H1 (cell line): ENCODE data around the gene CA7. TPM values are rescaled to one million over a fixed set of nuclear protein-coding genes. Genes with fewer than 3 reads are reported as not detected.

Experiments used
- CTCF ChIA-PET: fragments of 300-600 bp; sonication (Branson Sonifier 250); formaldehyde crosslinking; loops from one replicate; lab custom pipeline; 2021; ENCODE audit not compliant: partially characterized antibody; lab: Charles Lee
- POLR2A ChIA-PET: fragments of 300-600 bp; sonication (Branson Sonifier 250); formaldehyde crosslinking; loops from one replicate; lab custom pipeline; 2021; ENCODE audit warnings: inconsistent platforms; ENCODE audit not compliant: partially characterized antibody; lab: Charles Lee
- DNase-seq, 2 experiments: peaks; one replicate each; pipeline versions ENCODE4 v3.0.0 to v3.0.0-alpha.2; 2010 to 2022; ENCODE audit warnings: low spot score in 2 of 2, low read depth in 1 of 2, mixed read lengths in 1 of 2
- FAIRE-seq: peaks from 2 replicates; lab custom pipeline; 2011; peaks lifted over from hg19 to GRCh38; lab: Jason Lieb, UNC
- H2AFZ ChIP-seq: 2 replicates; pipeline ENCODE4 v1.8.1; 2012; ENCODE audit warnings: low read length, inconsistent platforms
- H2AK5ac ChIP-seq: 2 replicates; pipeline ENCODE4 v1.6.1; 2013; ENCODE audit warnings: low read depth, low read length
- H2BK120ac ChIP-seq: replicated peaks from 2 replicates; pipeline ENCODE3; 2013; ENCODE audit warnings: low read depth, low read length, inconsistent platforms
- H2BK12ac ChIP-seq: 2 replicates; pipeline ENCODE4 v1.6.1; 2013; ENCODE audit warnings: low read depth, low read length
- H2BK15ac ChIP-seq: 2 replicates; pipeline ENCODE4 v1.6.1; 2013; ENCODE audit warnings: low read length
- H2BK20ac ChIP-seq: 2 replicates; pipeline ENCODE4 v1.6.1; 2013; ENCODE audit warnings: low read length
- H2BK5ac ChIP-seq: 2 replicates; pipeline ENCODE4 v1.6.1; 2013; ENCODE audit warnings: low read depth, low read length
- H3K14ac ChIP-seq: 2 replicates; pipeline ENCODE4 v1.6.1; 2013; ENCODE audit warnings: inconsistent platforms; ENCODE audit not compliant: insufficient read length
- H3K18ac ChIP-seq: 2 replicates; pipeline ENCODE4 v1.6.1; 2013; ENCODE audit warnings: low read length; ENCODE audit errors: extremely low read depth
- H3K23ac ChIP-seq: 2 replicates; pipeline ENCODE4 v1.6.1; 2013; ENCODE audit warnings: inconsistent platforms; ENCODE audit not compliant: insufficient read length
- H3K23me2 ChIP-seq: 2 replicates; pipeline ENCODE4 v1.6.1; 2013; ENCODE audit warnings: low read depth, low read length
- H3K27ac ChIP-seq: 2 replicates; pipeline ENCODE4 v1.6.1; 2011; ENCODE audit warnings: low read depth, low read length, inconsistent platforms
- H3K27me3 ChIP-seq, 4 experiments: replicated peaks in 1 of 4; 1 replicate in 1 of 4; 2 replicates in 3 of 4; pipeline versions ENCODE4 v1.6.1 to v1.8.1; 2011 to 2013; ENCODE audit warnings: low read length in 3 of 4, mild to moderate bottlenecking in 3 of 4, inconsistent platforms in 2 of 4, mixed read lengths in 2 of 4, moderate library complexity in 1 of 4; ENCODE audit not compliant: control insufficient read depth in 3 of 4, insufficient read depth in 3 of 4; ENCODE audit errors: extremely low read depth in 1 of 4
- H3K36me3 ChIP-seq, 4 experiments: 2 replicates each; pipeline versions ENCODE4 v1.6.1 to v1.8.1; 2011 to 2013; ENCODE audit warnings: mild to moderate bottlenecking in 4 of 4, low read length in 3 of 4, moderate library complexity in 2 of 4, control low read depth in 1 of 4, inconsistent platforms in 1 of 4; ENCODE audit not compliant: insufficient read depth in 4 of 4, control insufficient read depth in 2 of 4
- H3K4ac ChIP-seq: replicated peaks from 2 replicates; pipeline ENCODE3; 2013; ENCODE audit warnings: low read length, low read depth, mixed read lengths, inconsistent platforms; ENCODE audit not compliant: insufficient read length
- H3K4me1 ChIP-seq, 4 experiments: replicated peaks in 1 of 4; 1 replicate in 1 of 4; 2 replicates in 3 of 4; pipeline versions ENCODE4 v1.6.1 to v1.8.1; 2011 to 2013; ENCODE audit warnings: low read length in 3 of 4, inconsistent platforms in 2 of 4, mixed read lengths in 1 of 4; ENCODE audit not compliant: insufficient read depth in 4 of 4, control insufficient read depth in 3 of 4
- H3K4me2 ChIP-seq, 2 experiments: 2 replicates each; pipeline versions ENCODE4 v1.6.1 to v1.8.1; 2011 to 2013; ENCODE audit warnings: low read depth in 2 of 2, low read length in 2 of 2, control low read depth in 1 of 2, inconsistent platforms in 1 of 2, mild to moderate bottlenecking in 1 of 2; ENCODE audit not compliant: insufficient read depth in 1 of 2
- H3K4me3 ChIP-seq, 4 experiments: fragments of 200-600, 300-600 bp in 1 of 4; sonication (generic), shearing (Covaris generic), sonication (Bioruptor Twin) in 1 of 4; 2 replicates each; pipeline versions ENCODE4 v1.5.1 to v1.8.1; 2011 to 2016; ENCODE audit warnings: low read length in 4 of 4, low read depth in 3 of 4, control low read depth in 2 of 4, inconsistent platforms in 2 of 4, mild to moderate bottlenecking in 2 of 4, mixed read lengths in 1 of 4, moderate library complexity in 1 of 4; ENCODE audit not compliant: insufficient read depth in 2 of 4; ENCODE audit errors: extremely low read depth in 1 of 4
- H3K56ac ChIP-seq: replicated peaks from 2 replicates; pipeline ENCODE3; 2013; ENCODE audit warnings: low read depth, mild to moderate bottlenecking, mixed read lengths, low read length, inconsistent platforms; ENCODE audit not compliant: insufficient read length
- H3K79me1 ChIP-seq: 2 replicates; pipeline ENCODE4 v1.6.1; 2013; ENCODE audit warnings: low read depth, low read length, control low read depth
- H3K79me2 ChIP-seq, 2 experiments: 2 replicates each; pipeline versions ENCODE4 v1.6.1 to v1.8.1; 2012 to 2013; ENCODE audit warnings: low read length in 2 of 2, mild to moderate bottlenecking in 2 of 2, inconsistent platforms in 1 of 2; ENCODE audit not compliant: insufficient read depth in 2 of 2, control insufficient read depth in 1 of 2
- H3K9ac ChIP-seq, 4 experiments: replicated peaks in 1 of 4; 1 replicate in 1 of 4; 2 replicates in 3 of 4; pipeline versions ENCODE4 v1.6.1 to v1.8.1; 2011 to 2013; ENCODE audit warnings: low read depth in 3 of 4, low read length in 3 of 4, control low read depth in 2 of 4, mild to moderate bottlenecking in 2 of 4, moderate library complexity in 2 of 4, inconsistent platforms in 1 of 4; ENCODE audit errors: extremely low read depth in 1 of 4
- H3K9me3 ChIP-seq, 2 experiments: 2 replicates each; pipeline versions ENCODE4 v1.6.1 to v1.8.1; 2012 to 2013; ENCODE audit warnings: mild to moderate bottlenecking in 2 of 2, moderate library complexity in 2 of 2, control low read depth in 1 of 2, inconsistent platforms in 1 of 2, low read depth in 1 of 2, low read length in 1 of 2, mixed read lengths in 1 of 2; ENCODE audit not compliant: insufficient read depth in 2 of 2
- H4K20me1 ChIP-seq, 2 experiments: replicated peaks in 1 of 2; 2 replicates each; pipeline versions ENCODE3 to v1.8.1; 2011 to 2013; ENCODE audit warnings: inconsistent platforms in 2 of 2, low read length in 2 of 2, mild to moderate bottlenecking in 1 of 2; ENCODE audit not compliant: insufficient read depth in 2 of 2, control insufficient read depth in 1 of 2
- H4K5ac ChIP-seq: 2 replicates; pipeline ENCODE4 v1.6.1; 2013; ENCODE audit warnings: low read length, low read depth, mixed read lengths, inconsistent platforms; ENCODE audit not compliant: insufficient read length
- H4K8ac ChIP-seq: 2 replicates; pipeline ENCODE4 v1.8.0; 2013; ENCODE audit warnings: mild to moderate bottlenecking, moderate library complexity, low read length, inconsistent platforms; ENCODE audit not compliant: insufficient read depth; ENCODE audit errors: extremely low read depth
- H4K91ac ChIP-seq: replicated peaks from 2 replicates; pipeline ENCODE3; 2013; ENCODE audit warnings: low read length, mixed read lengths, inconsistent platforms; ENCODE audit not compliant: insufficient read length
- ASH2L ChIP-seq: fragments of 200-600, 300-600 bp; sonication (generic); IDR thresholded peaks from one replicate; pipeline ENCODE4 v1.7.1; 2017; ENCODE audit warnings: low read length
- CTBP2 ChIP-seq: IDR thresholded peaks from 2 replicates; pipeline ENCODE4 v1.7.0; 2011; ENCODE audit warnings: borderline replicate concordance, mild to moderate bottlenecking, moderate library complexity, mixed read lengths, low read length; ENCODE audit not compliant: insufficient read depth, insufficient read length
- CTCF ChIP-seq, 3 experiments: IDR thresholded peaks; 1 replicate in 2 of 3; 2 replicates in 1 of 3; pipeline versions ENCODE4 v1.5.1 to v1.6.1; 2011; ENCODE audit warnings: low read length in 3 of 3, mild to moderate bottlenecking in 3 of 3, inconsistent platforms in 2 of 3, low read depth in 1 of 3, moderate library complexity in 1 of 3; ENCODE audit not compliant: insufficient read depth in 1 of 3; ENCODE audit errors: control extremely low read depth in 1 of 3
- E2F6 ChIP-seq: IDR thresholded peaks from 2 replicates; pipeline ENCODE4 v1.6.1; 2012; ENCODE audit warnings: inconsistent platforms
- MAX ChIP-seq: IDR thresholded peaks from 2 replicates; pipeline ENCODE4 v1.6.1; 2012; ENCODE audit warnings: inconsistent platforms
- NANOG ChIP-seq: IDR thresholded peaks from 2 replicates; pipeline ENCODE4 v1.6.1; 2011; ENCODE audit warnings: low read length, low read depth, mild to moderate bottlenecking, inconsistent platforms; ENCODE audit not compliant: insufficient read depth, poor library complexity, severe bottlenecking
- POU5F1 ChIP-seq: IDR thresholded peaks from 2 replicates; pipeline ENCODE4 v1.6.1; 2011; ENCODE audit warnings: low read depth, mild to moderate bottlenecking, low read length, moderate library complexity
- SP1 ChIP-seq: IDR thresholded peaks from 2 replicates; pipeline ENCODE4 v1.6.1; 2011; ENCODE audit warnings: low read depth, low read length
- YY1 ChIP-seq: IDR thresholded peaks from 2 replicates; pipeline ENCODE4 v1.6.1; 2011; ENCODE audit warnings: low read depth, mild to moderate bottlenecking, low read length
- ZNF274 ChIP-seq: IDR thresholded peaks from 2 replicates; pipeline ENCODE4 v1.7.0; 2012; ENCODE audit warnings: low read length, borderline replicate concordance; ENCODE audit errors: extremely low read depth
- WGBS, 2 experiments: shearing (Covaris generic) in 1 of 2; methylation state at CpG; one replicate each; pipeline versions ENCODE4 v1.1.6 to v1.1.7; 2013 to 2015; ENCODE audit warnings: low lambda C conversion rate in 2 of 2, mixed read lengths in 2 of 2, inconsistent platforms in 1 of 2, low coverage in 1 of 2, missing lambda C conversion rate in 1 of 2; ENCODE audit not compliant: insufficient replicate concordance in 2 of 2, insufficient coverage in 1 of 2, insufficient read length in 1 of 2; ENCODE audit errors: extremely low coverage in 1 of 2, missing lambda C conversion rate in 1 of 2; 5-methylcytosine and 5-hydroxymethylcytosine counted together
- polyA plus RNA-seq, 7 experiments: library from polyadenylated mRNA; depleted of rRNA in 3 of 7; stranded (reverse) in 5 of 7; unstranded in 2 of 7; fragments of >200 nt in 5 of 7; fragments of 200-250 nt in 2 of 7; gene quantifications; 1 replicate in 5 of 7; 2 replicates in 1 of 7; 4 replicates in 1 of 7; pipeline versions ENCODE4 v1.2.1 to v1.2.3, GENCODE V29; 2011 to 2013; ENCODE audit warnings: missing spikeins in 2 of 7, mixed read lengths in 2 of 7
- total RNA-seq: library from RNA; stranded (reverse); fragmentation: NEBNext Ultra II Directional; extraction: Animal tissue kit (Norgen Biotek cat#: 25700); gene quantifications from 2 replicates; pipeline ENCODE4 v1.2.1, GENCODE V29; 2021

CA7 gene
- total and polyA plus RNA-seq, 2 of the 8 experiments (the other 6 are each of a cell fraction or from before 2014, with no cell fraction given) = 1.7 to 2.7 TPM

- Histone ChIP-seq H3K79me2 (no peaks in the 10 kb centered on the region), H4K8ac (no peak overlapping the region), H3K14ac (no peak overlapping the region), H2BK20ac (no peak overlapping the region), H3K4me1 (peaks cover 0 to 2% (median 0%) of the 10 kb centered on the region in 4 experiments; a peak in 2 of 7 replicates), H3K36me3 (no peaks in the 10 kb centered on the region), H2AK5ac (no peak overlapping the region), H2BK12ac (no peak overlapping the region), H3K27me3 (peaks cover 13 to 31% (median 23%) of the 10 kb centered on the region in 4 experiments), H3K4me3 (no peak overlapping the region), H4K5ac (no peak overlapping the region), H3K4ac (no peak overlapping the region), H2AFZ (no peak overlapping the region), H2BK5ac (no peak overlapping the region), H3K23ac (no peak overlapping the region), H2BK15ac (no peak overlapping the region), H3K79me1 (no peaks in the 10 kb centered on the region), H3K9ac (no peak overlapping the region), H3K27ac (no peak overlapping the region), H3K18ac (no peak overlapping the region), H4K20me1 (peaks cover 0 to 3% of the 10 kb centered on the region in 2 experiments), H3K23me2 (peaks cover 9% of the 10 kb centered on the region), H3K4me2 (no peak overlapping the region), H4K91ac (no peak overlapping the region), H3K9me3 (no peaks in the 10 kb centered on the region), H3K56ac (no peak overlapping the region), H2BK120ac (no peak overlapping the region)
- DNase-seq = no peak
- ChIA-PET POLR2A (interaction anchor here (0.5 to 2.0 kb wide), 3 partner anchors 11 to 21 kb away, joined by 3 to 6 read pairs (median 4); no protein-coding TSS in a partner anchor), CTCF (interaction anchor here (0.5 to 13.4 kb wide), 15 partner anchors 9 to 458 kb away, joined by 3 to 162 read pairs (median 4); partner anchors contain the start of gene NAE1)
- 96% methylated on average over 2 of the region's 2 CpGs; no CpG with 5 or more reads in 1 of the 2 experiments for WGBS, 2 experiments
- no peak for FAIRE-seq
- TF ChIP-seq CTCF (IDR thresholded peaks at IDR 0.05; ENCODE audit: control extremely low read depth in 1 of 3, insufficient read depth in 1 of 3, low read depth in 1 of 3, low read length in 3 of 3) = no peak
- no peak for TF ChIP-seq SP1
- TF ChIP-seq CTBP2 = no peak
- no peak for TF ChIP-seq ZNF274
- no peak for TF ChIP-seq YY1
- TF ChIP-seq ASH2L = no peak
- no peak for TF ChIP-seq NANOG
- no peak for TF ChIP-seq E2F6
- no peak for TF ChIP-seq POU5F1
- no peak for TF ChIP-seq MAX
These were observed 4.8 kb downstream of the CA7 start for GRCh38 chr16:66849021-66849420.
